Measurements from ENCODE around the gene HPDL.

DNA sequence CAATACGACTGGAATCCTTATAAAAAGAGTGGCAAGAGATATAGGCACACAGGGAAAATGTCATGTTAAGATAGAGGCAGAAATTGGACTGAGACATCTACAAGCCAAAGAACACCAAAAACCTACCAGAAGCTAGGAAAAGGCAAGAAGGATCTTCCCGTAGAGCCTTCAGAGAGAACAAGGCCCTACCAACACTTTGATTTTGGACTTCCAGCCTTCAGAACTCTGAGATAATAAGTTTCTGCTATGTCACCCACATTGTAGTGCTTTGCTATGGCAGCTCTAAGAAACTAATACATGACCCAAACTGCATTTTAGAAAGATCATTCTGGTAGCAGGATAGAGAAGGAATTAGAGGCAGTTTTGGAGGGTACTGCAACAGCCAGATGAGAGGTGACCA, 37.6 kb downstream of the HPDL start:
- TF ChIP-seq, protein P1, sequence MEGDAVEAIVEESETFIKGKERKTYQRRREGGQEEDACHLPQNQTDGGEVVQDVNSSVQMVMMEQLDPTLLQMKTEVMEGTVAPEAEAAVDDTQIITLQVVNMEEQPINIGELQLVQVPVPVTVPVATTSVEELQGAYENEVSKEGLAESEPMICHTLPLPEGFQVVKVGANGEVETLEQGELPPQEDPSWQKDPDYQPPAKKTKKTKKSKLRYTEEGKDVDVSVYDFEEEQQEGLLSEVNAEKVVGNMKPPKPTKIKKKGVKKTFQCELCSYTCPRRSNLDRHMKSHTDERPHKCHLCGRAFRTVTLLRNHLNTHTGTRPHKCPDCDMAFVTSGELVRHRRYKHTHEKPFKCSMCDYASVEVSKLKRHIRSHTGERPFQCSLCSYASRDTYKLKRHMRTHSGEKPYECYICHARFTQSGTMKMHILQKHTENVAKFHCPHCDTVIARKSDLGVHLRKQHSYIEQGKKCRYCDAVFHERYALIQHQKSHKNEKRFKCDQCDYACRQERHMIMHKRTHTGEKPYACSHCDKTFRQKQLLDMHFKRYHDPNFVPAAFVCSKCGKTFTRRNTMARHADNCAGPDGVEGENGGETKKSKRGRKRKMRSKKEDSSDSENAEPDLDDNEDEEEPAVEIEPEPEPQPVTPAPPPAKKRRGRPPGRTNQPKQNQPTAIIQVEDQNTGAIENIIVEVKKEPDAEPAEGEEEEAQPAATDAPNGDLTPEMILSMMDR (IDR thresholded peaks at IDR 0.05), result no peak
- TF ChIP-seq POLR2A (IDR thresholded peaks at IDR 0.05), result no peak
- no peak for TF ChIP-seq EP300 (IDR thresholded peaks at IDR 0.05)
